Central memory CD8-positive, alpha-beta T cell (primary cell): ENCODE results near the gene MT1H.

Experiments
- ATAC-seq: fragments of 150-1000 bp; cut with Tn5 transposase; replicated peaks from 2 replicates; pipeline ENCODE4 v1.10.0; 2022; ENCODE audit warnings: mild to moderate bottlenecking, moderate FRiP score, moderate number of reproducible peaks; ENCODE audit not compliant: poor library complexity, severe bottlenecking; ENCODE audit errors: extremely low read depth
- DNase-seq, 2 donors: peaks; one replicate each; pipeline ENCODE4 v3.0.0; 2021; ENCODE audit warnings: low spot score in 2 of 2
- H3K27ac Mint-ChIP-seq: one replicate; pipeline ENCODE4 v1.8.0; 2022; ENCODE audit warnings: low read depth, mild to moderate bottlenecking, moderate library complexity, mixed read lengths
- H3K27me3 Mint-ChIP-seq: one replicate; pipeline ENCODE4 v1.8.0; 2022; ENCODE audit warnings: mixed read lengths
- H3K36me3 Mint-ChIP-seq: one replicate; pipeline ENCODE4 v1.8.0; 2022; ENCODE audit warnings: mild to moderate bottlenecking, moderate library complexity, mixed read lengths; ENCODE audit not compliant: insufficient read depth
- H3K4me1 Mint-ChIP-seq: one replicate; pipeline ENCODE4 v1.8.0; 2022; ENCODE audit warnings: mixed read lengths
- H3K4me3 Mint-ChIP-seq: one replicate; pipeline ENCODE4 v1.8.0; 2022; ENCODE audit warnings: mild to moderate bottlenecking, moderate library complexity, mixed read lengths
- H3K9me3 Mint-ChIP-seq: one replicate; pipeline ENCODE4 v1.8.0; 2022; ENCODE audit warnings: mixed read lengths

Gene MT1H

DNA sequence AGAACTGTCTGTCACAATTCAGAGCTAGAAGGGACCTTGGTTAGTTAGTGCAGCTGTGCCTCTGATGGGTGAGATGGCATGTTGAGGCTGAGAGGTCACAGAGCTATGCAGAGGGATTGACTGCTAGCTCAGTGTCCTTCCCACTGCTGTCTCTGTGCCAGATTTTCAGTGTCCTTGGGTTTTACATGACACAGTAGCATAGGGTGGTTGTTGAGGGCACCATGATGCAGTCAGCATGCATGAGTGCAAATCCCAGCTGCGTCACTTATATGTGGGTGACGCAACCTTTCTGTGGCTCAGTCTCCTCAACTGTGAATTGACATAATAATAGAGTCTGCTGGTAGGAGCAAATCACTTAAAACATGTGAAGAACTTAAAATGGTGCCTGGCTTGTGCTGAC lies 28.4 kb upstream of the MT1H start:
- H3K4me1 Mint-ChIP-seq, result peaks cover 28% of the 10 kb centered on the region
- DNase-seq (no peak), ATAC-seq (no peak)
- H3K27ac Mint-ChIP-seq, result no peak overlapping the region
- H3K4me3 Mint-ChIP-seq, result no peak overlapping the region
- H3K9me3 Mint-ChIP-seq, result no peaks in the 10 kb centered on the region
- peaks cover 49% of the 10 kb centered on the region for H3K27me3 Mint-ChIP-seq
- no peaks in the 10 kb centered on the region for H3K36me3 Mint-ChIP-seq

DNA sequence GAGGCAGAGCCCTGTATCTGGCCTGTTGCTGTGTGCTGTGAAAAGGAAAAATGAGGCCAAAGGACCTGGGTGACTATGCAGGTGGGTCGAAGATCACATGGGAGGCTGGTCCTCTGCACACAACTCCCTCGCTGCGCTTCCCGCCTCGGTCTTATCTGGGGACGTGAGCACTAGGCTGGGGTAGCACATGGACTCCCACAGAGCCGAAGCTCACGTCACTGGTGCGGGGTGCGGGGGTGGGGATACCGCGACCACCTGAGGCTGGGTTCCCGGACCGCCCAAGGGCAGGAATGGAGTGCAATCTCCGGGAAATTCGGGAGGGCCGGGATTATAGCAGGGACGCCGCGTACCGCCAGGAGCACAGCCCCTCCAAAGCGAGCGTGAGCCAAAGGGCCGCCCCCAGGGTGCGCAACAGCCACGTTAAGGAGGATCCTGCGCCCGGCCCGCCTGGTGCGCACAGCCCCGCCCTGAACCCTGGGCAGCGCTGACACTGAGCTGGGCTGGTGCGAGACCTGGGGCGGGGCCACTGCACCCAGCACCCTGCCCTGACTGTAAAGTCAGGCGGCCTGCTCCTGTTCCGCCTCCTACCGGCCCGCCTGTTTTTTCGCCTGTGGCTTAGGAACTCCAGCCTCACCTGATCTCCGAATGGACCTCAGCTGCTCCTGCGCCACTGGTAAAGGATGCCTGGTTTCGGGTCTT lies 26.4 kb upstream of the MT1H start:
- Mint-ChIP-seq H3K9me3 (no peaks in the 10 kb centered on the region), H3K36me3 (no peaks in the 10 kb centered on the region), H3K4me1 (peaks cover 19% of the 10 kb centered on the region), H3K27me3 (peaks cover 28% of the 10 kb centered on the region), H3K27ac (peak overlapping the region; percentile 69), H3K4me3 (peak overlapping the region; percentile 73)
- ATAC-seq (peak; percentile 100), DNase-seq (peak; percentile 53 to 65)

GRCh38 chr16:56643833-56644232 lies 25.8 kb upstream of the MT1H start:
- Mint-ChIP-seq H3K27ac (peak overlapping the region; percentile 69), H3K27me3 (peaks cover 22% of the 10 kb centered on the region), H3K9me3 (no peaks in the 10 kb centered on the region), H3K4me3 (peak overlapping the region; percentile 73), H3K36me3 (no peaks in the 10 kb centered on the region), H3K4me1 (peaks cover 19% of the 10 kb centered on the region)
- DNase-seq, result no peak
- ATAC-seq, result no peak

DNA sequence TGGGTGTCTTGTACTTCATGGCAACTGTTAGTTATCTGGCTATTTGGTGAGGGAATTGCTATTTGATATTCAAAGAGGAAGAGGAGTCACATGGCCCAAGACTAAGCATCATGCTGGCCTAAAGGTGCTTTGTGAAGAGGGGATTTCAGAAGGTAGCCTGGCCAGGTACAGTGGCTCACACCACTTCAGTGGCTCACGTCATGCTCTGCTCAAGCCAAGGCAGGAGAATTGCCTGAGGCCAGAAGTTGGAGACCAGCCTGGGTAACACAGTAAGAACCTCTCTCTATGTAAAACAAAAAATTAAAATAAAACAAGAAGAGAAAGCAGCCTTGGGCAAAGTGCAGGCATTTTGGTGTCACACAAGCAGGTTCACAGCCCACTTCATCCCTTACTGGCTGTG lies 24.3 kb upstream of the MT1H start:
- DNase-seq (no peak), ATAC-seq (no peak)
- Mint-ChIP-seq H3K9me3 (no peaks in the 10 kb centered on the region), H3K27me3 (peaks cover 7% of the 10 kb centered on the region), H3K4me3 (no peak overlapping the region), H3K36me3 (no peaks in the 10 kb centered on the region), H3K27ac (no peak overlapping the region), H3K4me1 (peaks cover 19% of the 10 kb centered on the region)

DNA sequence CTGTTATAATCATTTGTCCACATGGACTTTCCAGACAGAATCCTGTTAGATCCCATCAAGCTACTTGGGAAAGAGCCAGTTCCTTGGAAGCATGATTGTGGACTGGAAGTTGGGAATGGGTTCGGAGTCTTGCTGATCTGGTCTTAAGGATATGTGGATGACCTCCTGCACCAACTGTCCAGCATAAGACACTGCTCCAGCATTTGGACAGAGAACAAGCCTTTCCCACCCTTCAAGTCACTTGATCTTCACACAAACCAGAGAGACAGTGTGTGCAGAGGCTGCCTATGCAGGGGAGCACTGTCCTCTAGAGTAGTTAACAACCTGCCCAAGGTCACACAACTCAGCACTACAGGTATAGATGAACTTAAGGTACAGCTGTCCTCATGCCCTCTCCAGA lies 23.8 kb upstream of the MT1H start:
- Mint-ChIP-seq H3K4me1 (peaks cover 19% of the 10 kb centered on the region), H3K27me3 (peaks cover 2% of the 10 kb centered on the region), H3K27ac (no peak overlapping the region), H3K36me3 (no peaks in the 10 kb centered on the region), H3K9me3 (no peaks in the 10 kb centered on the region), H3K4me3 (no peak overlapping the region)
- DNase-seq (no peak), ATAC-seq (no peak)

DNA sequence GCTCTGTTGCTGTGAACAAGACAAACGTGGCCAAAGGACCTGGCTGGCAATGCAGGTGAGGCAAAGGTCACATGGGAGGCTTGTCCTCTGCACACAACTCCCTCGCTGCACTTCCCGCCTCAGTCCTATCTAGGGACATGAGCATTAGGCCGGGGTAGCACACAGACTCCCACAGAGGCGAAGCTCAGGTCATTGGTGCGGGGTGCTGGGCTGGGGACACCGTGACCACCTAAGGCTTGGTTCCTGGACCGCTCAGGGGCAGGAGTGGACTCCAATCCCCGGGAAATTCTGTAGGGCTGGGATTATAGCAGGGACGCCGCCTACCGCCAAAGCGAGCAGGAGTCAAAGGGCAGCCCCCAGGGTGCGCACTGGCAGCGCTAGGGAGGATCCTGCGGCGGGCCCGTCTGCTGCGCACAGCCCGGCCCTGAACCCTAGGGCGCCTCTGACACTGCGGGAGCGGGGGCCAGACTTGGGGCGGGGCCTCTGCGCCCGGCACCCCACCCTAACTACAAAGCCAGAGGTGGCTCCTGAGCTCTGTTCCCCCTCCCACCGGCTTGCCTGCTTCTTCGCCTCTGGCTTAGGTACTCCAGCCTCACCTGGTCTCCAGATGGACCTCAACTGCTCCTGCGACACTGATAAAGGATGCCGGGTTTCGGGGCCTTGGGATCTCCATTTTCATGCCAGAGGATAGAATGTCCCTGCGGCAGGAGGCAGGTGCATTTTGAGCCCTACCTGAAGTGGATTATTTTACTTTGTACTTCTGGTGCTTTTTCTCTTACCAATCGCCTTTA lies 21.8 kb upstream of the MT1H start:
- no peaks in the 10 kb centered on the region for H3K9me3 Mint-ChIP-seq
- no peak overlapping the region for H3K4me3 Mint-ChIP-seq
- peaks cover 16% of the 10 kb centered on the region for H3K4me1 Mint-ChIP-seq
- no peaks in the 10 kb centered on the region for H3K36me3 Mint-ChIP-seq
- no peak for ATAC-seq
- H3K27me3 Mint-ChIP-seq, result no peaks in the 10 kb centered on the region
- DNase-seq, result no peak
- no peak overlapping the region for H3K27ac Mint-ChIP-seq

DNA sequence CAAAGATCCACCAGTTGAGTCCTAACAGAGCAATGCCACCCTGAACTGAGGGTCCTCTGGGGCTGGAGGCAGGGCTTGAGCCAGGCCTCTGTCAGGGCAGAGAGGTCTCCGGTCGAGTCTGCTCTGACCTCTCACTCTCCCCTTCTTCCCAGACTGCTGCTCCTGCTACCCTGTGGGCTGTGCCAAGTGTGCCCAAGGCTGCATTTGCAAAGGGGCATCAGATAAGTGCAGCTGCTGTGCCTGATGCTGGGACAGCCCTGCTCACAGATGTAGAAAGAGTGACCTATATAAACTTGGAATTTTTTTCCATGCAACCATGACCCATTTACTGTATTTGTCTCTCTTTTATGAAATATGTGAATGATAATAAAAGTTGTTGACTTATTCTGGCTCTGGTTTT lies 20.3 kb upstream of the MT1H start:
- H3K4me3 Mint-ChIP-seq, result no peak overlapping the region
- ATAC-seq (no peak), DNase-seq (no peak)
- peaks cover 1% of the 10 kb centered on the region for H3K4me1 Mint-ChIP-seq
- H3K9me3 Mint-ChIP-seq, result no peaks in the 10 kb centered on the region
- no peak overlapping the region for H3K27ac Mint-ChIP-seq
- no peaks in the 10 kb centered on the region for H3K36me3 Mint-ChIP-seq
- no peaks in the 10 kb centered on the region for H3K27me3 Mint-ChIP-seq

- no peaks in the 10 kb centered on the region for H3K27me3 Mint-ChIP-seq
- no peak for ATAC-seq
Observed at GRCh38 chr16:56649820-56650219, 19.8 kb upstream of the MT1H start.

DNA sequence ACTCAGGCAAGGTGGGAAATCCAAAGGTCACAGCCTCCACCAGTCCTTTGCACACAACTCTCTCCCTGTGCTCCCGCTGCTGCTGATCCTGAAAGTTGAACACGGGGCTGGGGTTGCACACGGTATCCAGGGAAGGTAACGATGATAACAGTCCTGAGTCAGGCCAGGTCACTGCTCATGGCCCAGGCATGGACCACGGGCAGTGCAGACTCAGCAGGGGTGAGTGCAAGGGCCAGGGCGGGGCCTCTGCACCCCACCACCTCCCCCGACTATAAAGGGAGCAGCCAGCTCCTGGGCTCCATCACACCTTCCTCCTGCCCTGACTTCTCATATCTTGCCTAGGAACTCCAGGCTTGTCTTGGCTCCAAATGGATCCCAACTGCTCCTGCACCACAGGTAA lies 18.0 kb upstream of the MT1H start, which contains the start of gene MT1B:
TSS of gene MT1B (plus strand) at position 301 of the 400 bp plus-strand sequence. CDS start at position 369, 68 bp downstream.
- ATAC-seq, result no peak
- Mint-ChIP-seq H3K4me1 (no peaks in the 10 kb centered on the region), H3K27me3 (no peaks in the 10 kb centered on the region), H3K9me3 (no peaks in the 10 kb centered on the region), H3K27ac (no peak within 1 kb of the TSS), H3K36me3 (no peaks in the 10 kb centered on the region), H3K4me3 (no peak within 1 kb of the TSS)
- no peak for DNase-seq

More at GRCh38 chr16:56649820-56650219, 19.8 kb upstream of the MT1H start:
- Mint-ChIP-seq H3K9me3 (no peaks in the 10 kb centered on the region), H3K4me1 (no peaks in the 10 kb centered on the region), H3K36me3 (no peaks in the 10 kb centered on the region), H3K27ac (no peak overlapping the region), H3K4me3 (no peak overlapping the region)
- no peak for DNase-seq

DNA sequence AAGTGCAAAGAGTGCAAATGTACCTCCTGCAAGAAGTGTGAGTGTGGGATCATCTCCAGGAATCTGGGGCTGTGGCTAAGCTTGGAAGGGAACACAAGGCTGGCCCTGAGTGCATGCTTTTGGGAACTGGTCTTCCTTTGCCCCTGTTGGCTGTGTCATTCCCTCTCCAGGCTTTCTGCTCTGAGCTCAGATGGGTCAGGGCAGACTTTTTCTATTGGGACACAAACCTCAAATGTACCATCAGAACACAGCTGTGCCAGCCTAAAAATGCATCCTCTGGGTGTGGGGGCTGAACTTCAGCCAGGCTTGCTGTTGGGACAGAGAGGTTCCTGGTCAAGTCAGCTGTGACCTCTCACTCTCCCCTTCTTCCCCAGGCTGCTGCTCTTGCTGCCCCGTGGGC lies 17.0 kb upstream of the MT1H start:
- Mint-ChIP-seq H3K9me3 (no peaks in the 10 kb centered on the region), H3K4me1 (no peaks in the 10 kb centered on the region), H3K27ac (no peak overlapping the region), H3K27me3 (no peaks in the 10 kb centered on the region), H3K4me3 (no peak overlapping the region), H3K36me3 (no peaks in the 10 kb centered on the region)
- DNase-seq (no peak), ATAC-seq (no peak)

DNA sequence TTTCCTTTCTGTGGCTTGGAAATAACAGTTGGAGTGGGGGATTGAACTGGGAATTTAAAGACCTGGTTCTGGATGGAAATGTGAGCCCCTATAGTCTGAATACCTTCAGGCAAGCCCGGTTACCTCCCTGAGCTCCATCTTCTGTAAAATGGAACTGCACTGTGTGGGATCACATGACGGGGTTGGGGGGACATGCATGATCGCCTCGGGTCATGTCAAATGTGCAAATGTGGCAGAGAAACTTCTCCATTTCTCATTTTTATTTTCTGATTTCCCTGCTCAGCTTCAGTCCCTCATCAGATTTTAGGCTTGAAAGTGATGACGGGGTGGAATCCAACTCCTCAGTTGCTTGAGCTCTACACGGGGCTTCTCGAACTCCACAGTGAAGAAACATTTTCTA lies 16.4 kb upstream of the MT1H start:
- no peak for DNase-seq
- no peaks in the 10 kb centered on the region for H3K9me3 Mint-ChIP-seq
- no peaks in the 10 kb centered on the region for H3K27me3 Mint-ChIP-seq
- H3K27ac Mint-ChIP-seq, result no peak overlapping the region
- H3K4me1 Mint-ChIP-seq, result peaks cover 5% of the 10 kb centered on the region
- no peak for ATAC-seq
- no peaks in the 10 kb centered on the region for H3K36me3 Mint-ChIP-seq
- H3K4me3 Mint-ChIP-seq, result no peak overlapping the region

DNA sequence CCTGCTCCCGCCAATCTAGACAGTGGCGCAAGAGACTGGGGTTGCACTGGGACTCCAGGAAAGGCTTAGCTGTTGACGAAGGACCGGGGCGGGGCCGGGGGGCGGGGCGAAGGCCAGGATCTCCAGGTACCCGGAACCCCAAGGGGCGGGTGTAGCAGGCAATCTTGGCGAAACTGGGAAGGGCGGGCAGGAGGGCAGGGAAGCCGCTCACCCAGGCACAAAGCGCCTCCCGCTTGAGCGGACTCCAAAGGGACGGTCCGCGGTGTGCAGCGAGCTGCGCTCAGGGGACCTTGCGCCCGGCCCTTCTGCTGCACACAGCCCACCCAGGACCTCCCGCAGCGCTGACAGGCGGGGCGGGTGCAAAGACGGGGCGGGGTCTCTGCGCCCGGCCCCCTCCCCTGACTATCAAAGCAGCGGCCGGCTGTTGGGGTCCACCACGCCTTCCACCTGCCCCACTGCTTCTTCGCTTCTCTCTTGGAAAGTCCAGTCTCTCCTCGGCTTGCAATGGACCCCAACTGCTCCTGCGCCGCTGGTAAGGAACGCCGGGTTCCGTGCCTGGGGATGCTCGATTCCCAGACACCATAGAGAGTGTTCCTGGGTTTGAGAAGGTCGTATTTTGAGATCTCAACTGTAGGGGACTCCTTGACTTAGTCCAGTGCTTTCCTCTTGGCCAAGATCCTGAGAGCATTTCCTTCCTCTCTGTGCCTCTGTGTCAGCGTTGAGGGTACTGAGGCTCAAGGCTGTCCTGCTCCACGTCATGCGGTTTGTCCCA lies 11.9 kb upstream of the MT1H start, which contains the start of gene MT1F:
TSS of gene MT1F (plus strand) at position 405 of the 772 bp plus-strand sequence. CDS start at position 505, 100 bp downstream.
- DNase-seq (peak; percentile 33 to 38), ATAC-seq (peak; percentile 68)
- H3K27ac Mint-ChIP-seq, result peak within 1 kb of the TSS; percentile 95
- H3K9me3 Mint-ChIP-seq, result no peaks in the 10 kb centered on the region
- peak within 1 kb of the TSS; percentile 91 for H3K4me3 Mint-ChIP-seq
- peaks cover 29% of the 10 kb centered on the region for H3K4me1 Mint-ChIP-seq
- H3K27me3 Mint-ChIP-seq, result no peaks in the 10 kb centered on the region
- H3K36me3 Mint-ChIP-seq, result peaks cover 3% of the 10 kb centered on the region
